ENCODE measurements around the gene KDF1.

Gene KDF1

DNA sequence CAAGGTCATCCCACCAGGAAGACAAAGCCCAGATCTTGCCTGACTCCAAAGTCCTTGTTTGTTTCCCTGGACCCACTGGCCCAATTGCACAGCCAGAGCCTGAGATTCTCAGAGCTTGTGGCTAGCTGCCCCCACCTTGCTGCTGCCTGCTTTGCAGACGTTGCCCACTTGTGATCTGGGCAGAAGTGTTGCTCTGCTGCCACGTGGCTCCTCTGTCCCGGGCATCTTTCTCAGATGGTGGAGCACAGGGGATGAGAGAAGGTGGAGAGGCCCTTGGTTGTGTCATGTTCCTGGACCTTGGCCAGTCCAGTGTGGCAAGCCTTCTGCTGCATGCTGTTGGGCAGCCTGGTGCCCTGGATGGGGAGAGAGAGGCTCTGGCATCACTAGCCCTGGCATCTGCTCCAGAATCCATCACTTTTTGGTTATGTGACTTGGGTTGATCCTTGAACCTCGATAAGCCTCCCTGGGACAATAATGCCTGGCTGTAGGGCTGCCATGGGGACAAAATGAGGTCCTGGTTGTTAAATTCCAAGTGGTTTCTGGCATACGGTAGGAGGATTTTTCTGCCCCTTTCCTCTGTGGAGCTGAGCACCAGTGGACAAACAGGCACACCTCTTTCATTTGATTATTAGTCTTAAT, 44.9 kb downstream of the KDF1 start:
- no peak for DNase-seq (ENCODE audit: low read depth in 2 of 2)

DNA sequence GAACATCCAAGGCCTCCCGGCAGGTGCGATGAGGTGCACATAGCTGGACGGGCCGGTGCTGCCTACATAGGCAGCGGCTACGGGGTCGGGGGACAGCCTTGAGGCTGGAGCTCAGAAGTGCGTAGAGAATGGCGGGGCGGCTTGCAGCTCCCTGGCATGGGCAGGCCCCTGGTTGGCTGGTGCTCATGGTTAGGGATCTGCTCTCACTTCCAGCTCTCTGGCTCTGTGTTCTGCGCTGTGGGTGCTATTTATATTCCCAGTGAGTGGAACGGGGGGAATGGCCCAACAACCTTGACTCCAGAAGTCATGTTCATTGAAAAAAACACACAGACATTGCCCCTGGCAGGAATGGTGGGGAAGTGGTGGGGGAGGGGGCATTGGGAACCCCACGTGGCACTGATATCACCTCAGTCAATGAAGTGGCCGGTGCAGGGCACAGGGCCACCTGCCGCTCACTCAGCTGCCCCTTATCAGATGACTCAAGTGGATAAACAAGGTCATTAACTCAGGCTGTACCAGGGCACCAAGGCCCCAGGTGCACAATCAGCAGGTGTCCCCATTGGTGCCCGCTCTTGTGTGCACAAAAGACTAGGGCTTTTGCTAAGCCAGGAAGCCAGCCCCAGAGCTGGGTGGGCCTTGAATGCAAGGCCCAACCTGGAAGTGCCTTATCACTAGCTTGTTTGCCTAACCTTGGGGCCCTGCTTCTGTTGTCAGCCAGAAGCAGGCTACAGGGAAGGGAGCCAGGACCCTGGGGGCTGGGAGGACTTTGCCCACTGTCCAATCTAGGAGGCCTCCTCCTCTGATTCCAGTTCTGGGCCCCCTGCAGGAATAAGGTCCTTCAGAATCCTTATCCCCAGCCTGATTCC, 46.3 kb downstream of the KDF1 start, which contains the start of gene NR0B2:
NR0B2 (minus strand) TSS at position 222 of the 866 bp plus-strand sequence; CDS start at position 187, 35 bp downstream.
- DNase-seq (ENCODE audit: low read depth in 2 of 2) = no peak

- DNase-seq (ENCODE audit: low read depth in 2 of 2) = no peak
Observed at GRCh38 chr1:26913389-26913753, 46.9 kb downstream of the KDF1 start.

- no peak for DNase-seq (ENCODE audit: low read depth in 2 of 2)
Observed at GRCh38 chr1:26912147-26912490, 48.1 kb downstream of the KDF1 start.

DNA sequence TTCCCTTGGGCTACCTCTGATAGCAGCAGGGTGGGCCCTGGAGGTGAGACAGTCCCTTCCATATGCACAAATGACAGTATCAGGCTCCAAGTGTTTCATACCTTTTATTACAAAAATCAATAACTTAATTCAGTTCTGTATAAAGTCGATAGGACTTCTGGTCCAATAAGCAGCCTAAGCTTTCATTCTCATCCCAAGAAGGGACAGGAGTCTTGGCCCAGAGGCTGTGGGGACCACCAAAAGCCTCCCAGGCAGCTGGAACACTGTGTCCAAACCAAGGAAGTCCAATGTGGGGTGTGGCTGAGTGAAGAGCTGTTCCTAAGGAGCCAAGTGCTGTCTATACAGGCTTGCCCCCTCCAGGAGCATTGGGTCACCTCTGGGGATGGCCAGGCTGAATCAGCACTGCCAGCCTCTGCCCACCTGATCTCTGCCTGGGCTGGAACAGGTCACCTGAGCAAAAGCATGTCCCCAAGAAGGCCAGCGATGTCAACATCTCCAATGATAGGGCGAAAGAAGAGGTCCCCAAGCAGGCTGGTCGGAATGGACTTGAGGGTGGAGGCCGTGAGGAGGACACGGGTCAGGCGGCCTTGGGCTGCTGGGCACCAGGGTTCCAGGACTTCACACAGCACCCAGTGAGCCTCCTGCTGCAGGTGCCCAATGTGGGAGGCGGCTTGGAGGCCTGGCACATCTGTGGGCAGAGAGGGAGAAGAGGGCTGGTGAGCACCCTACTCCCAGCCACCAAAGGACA, 48.7 kb downstream of the KDF1 start:
- no peak for DNase-seq (ENCODE audit: low read depth in 2 of 2)

- no peak for DNase-seq (ENCODE audit: low read depth in 2 of 2)
Observed at GRCh38 chr1:26910343-26911160, 49.7 kb downstream of the KDF1 start.

- DNase-seq (ENCODE audit: low read depth in 2 of 2) = no peak
Observed at GRCh38 chr1:26909951-26910342, 50.3 kb downstream of the KDF1 start.

DNA sequence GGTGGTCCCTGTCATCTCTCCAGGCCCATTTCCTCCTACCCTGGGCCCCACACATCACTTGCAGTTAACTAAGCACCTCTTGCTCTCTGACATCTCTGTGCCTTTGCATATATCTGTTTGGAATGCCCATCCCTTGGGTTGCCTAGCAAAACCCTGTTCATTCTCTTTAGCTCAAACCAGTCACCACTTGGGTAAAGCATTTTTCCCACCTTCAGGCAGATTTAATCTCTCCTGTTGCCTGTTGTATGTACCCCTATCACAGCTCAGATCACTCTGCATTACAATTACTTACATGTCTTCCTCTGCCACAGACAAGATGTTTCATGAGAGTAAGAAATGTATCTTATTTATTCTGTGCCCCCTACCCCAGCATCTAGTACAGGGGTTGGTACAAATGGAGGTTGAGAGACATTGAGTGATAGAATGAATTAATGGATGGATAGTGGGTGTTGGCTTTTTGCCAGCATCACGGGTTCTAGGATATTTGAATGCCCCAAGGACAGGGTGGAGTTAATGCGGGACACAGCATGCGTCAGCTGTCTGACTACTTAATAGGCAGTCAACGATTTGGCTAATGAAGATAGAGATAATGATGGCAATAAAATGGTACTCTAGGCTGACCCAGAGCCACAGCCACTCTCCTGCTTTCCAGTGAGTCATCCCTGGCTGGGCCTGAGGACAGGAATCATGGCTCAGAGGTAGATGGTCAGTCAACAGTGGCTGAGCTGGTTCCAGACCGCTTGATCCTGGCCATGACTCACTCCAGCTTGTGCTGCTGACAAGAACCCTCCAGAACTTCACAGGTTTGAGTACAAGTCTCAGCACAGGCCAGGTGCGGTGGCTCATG, 53.0 kb downstream of the KDF1 start:
- no peak for DNase-seq (ENCODE audit: low read depth in 2 of 2)

DNA sequence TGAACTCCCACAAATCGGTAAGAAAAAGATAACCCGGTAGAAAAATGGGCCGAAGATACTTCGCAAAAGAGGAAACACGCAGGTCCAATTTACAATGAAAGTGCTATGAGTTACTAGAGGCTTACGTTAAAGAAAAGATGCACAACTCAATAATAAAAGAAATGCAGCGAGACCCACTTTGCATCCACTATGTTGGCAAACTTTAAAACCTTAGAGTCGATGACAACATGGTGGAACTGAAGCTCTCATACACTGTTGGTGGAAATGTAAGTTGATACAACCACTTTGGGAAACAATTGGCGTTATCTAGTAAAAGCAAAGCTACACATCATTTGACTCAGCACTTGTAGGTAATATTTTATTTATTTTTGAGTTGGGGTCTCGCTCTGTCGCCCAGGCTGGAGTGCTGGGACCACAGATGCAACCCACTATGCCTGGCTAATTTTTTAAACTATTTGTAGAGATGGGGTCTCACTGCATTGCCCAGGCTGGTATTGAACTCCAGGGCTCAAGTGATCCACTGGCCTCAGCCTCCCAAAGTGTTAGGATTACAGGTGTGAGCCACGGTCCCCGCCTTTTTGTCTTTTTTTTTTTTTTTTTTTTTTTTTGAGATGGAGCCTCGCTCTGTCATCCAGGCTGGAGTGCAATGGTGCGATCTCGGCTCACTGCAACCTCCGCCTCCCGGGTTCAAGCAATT, 59.3 kb downstream of the KDF1 start:
- DNase-seq (ENCODE audit: low read depth in 2 of 2) = no peak

DNA sequence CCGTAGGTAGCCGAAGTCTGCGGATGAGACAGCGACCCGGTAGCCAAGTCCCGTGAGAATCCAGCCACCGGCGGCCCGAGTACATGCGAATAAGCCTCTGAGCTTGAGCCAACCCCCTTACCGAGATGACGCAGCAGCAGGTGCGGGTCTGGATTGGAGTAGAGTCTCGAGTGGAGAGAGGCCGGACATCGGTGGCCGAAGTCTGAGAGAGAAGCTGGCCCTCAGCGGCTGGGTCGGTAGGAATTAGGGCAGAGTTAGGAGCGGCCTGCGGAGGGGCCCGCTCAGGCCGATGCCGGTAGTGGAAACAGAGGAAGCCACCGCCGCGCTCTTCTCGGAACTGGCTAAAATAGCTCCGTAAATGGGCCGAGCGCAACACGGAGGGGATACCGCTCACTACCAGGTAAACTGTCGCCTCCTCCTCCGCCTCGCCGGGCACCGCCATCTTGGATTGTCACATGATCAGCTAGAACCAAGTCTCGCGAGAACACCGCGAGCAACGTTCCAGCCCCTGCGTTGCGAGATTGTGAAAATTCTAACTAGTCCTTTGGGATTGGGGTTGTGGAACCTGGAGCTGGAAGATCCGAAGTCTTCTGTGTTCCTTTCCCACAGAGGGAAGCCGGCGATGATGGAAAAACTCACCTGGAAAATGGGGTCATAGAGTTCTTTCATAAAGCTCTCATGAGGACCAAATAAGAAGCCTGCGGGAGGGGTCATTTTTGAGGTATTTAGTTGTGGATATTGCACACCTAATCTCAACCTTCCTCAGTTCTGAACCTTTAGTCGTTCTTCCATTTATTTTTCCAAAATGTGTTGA, 60.1 kb downstream of the KDF1 start, which contains the start of gene GPATCH3:
GPATCH3 (minus strand) TSS at position 467 of the 814 bp plus-strand sequence; CDS start at position 442, 25 bp downstream.
- DNase-seq (ENCODE audit: low read depth in 2 of 2) = peak; percentile 78 to 79

All from stimulated activated CD8-positive, alpha-beta memory T cell treated with anti-CD3 and anti-CD28 coated beads, Interleukin-7, amount 100 ng/mL, for 4 hours (primary cell).